GM19238 (cell line): ENCODE results near the gene ZP1.

Experiments used
- DNase-seq: peaks from one replicate; pipeline ENCODE4 v3.0.0; 2011; ENCODE audit warnings: low spot score; ENCODE audit not compliant: insufficient read length

The ZP1 gene

DNA sequence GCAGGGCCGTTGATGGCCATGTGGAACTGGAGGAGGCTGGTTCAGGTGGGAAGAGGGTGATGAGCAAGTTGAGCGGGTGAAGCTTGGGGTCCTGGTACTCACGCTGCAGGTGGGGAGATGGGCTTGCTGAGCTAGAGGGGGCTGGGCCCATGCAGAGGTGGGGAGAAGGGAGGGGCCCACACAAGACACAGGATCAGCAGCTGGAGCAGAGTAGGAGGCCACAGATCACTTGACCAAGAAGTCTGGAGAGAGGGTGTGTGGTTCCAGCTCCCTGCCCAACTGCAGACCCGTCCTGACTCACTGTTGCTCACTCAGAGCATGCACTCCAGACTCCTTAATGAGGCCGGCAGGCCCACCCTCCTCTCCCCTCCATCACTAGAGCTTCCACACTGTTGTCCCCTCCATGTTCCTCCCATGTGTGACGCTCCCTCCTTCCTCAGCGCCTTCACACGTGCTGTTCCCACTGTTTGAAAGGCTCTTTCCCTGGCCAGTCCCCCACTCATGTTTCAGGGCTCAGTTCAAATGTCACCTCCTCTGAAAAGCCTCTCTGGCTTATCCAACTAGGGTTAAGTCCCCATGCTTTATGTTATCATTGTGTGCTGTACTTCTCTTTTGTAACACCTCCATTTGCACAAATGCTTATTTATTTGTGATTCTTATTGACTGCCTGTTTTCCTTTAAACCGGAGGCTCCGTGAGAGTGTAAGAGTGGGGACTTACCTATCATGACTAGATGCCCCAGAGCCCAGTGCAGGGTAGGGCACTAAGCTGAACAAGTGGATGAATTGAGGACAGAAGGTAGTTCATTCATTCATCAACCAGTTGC lies 23.1 kb upstream of the ZP1 start:
- no peak for DNase-seq

DNA sequence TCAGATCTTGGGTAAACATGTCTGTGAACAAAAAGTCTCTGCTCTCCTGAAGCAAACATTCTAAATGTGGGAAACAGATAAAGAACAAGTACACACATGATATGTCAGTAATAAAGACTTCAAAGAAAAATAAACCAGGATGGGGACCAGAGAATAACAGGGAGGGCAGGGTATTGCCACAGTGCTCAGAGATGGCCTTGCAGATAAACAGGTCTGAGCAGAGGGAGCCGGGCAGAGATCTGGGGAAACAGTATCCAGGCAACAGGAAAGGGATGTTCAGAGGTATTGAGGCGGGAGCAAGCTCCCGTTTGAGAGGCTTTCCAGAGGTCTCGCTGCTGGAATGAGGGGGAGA lies 22.5 kb upstream of the ZP1 start:
- no peak for DNase-seq

DNA sequence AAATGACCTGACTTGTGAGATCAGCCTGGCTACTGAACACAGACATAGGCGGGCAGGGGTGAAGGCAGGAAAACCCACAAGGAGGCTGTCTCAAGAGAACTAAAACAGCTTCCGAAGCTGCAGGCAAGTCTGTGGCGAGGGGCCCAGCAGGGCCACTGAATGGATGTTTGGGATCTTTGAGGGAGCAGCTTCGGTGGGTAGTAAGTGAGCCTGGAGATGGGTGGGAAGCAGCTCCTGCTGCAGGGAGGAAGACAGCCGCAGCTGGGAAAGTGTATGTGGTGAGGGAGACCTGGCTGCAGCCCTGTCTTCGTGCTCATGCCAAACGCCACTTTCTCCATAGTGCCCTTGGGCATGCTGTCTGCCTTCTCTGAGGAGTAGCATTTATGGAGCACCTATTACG lies 22.0 kb upstream of the ZP1 start:
- DNase-seq, result no peak

DNA sequence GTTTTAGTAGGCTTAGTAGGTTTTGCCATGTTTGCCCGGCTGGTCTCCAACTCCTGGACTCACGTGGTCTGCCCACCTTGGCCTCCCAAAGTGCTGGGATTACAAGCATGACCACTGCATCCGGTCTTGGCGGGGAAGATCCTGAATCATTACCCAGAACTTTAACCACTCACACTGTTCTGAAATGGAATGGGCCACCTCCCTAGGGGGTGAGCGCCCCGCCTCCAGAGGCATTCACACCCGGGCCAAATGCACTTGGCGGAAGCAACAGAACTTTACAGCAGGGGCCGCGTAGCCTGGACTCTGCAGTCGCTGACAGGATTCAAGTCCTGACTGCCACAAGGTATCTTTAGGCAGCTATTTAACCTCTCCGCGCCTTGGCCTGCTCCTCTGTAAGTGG lies 20.1 kb upstream of the ZP1 start:
- DNase-seq, result no peak

DNA sequence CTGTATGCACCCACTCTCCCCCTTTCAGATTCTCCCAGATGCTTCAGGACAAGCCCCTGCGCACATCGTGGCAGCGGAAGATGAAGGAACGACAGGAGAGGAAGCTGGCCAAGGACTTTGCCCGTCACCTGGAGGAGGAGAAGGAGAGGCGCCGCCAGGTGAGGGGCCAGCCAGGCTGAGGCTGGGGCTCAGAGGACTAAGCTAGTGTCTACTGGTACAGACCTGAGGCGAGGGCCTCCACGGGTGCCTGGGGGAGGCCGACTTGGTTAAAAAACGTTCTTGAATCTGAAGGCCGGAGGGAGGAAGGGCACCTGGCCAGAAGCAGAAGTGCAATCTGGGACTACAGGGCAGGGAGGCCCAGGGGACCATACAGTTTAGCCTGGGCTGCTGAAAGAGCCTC lies 19.4 kb upstream of the ZP1 start:
- no peak for DNase-seq

DNA sequence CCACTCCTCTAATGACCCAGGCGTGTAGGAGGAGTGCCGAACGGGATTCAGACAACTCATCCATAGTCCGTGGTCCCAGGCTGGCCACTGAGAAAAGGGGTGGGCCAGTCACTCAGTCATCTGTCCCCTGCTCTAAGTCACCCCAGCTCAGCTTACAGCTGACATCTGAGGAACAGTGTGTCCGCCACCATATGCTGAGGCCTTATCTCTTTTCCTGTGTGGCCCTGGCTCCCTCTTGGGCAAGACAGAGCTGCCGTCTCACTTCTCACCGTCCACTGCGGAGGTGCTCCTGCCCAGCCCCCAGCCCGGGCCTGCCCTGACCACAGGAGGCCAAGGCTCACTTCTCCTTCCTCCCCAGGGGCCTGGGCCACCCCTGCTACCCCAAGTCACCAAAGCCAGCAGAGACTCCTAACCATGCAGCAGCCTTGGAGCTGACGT lies 18.6 kb upstream of the ZP1 start:
- no peak for DNase-seq

DNA sequence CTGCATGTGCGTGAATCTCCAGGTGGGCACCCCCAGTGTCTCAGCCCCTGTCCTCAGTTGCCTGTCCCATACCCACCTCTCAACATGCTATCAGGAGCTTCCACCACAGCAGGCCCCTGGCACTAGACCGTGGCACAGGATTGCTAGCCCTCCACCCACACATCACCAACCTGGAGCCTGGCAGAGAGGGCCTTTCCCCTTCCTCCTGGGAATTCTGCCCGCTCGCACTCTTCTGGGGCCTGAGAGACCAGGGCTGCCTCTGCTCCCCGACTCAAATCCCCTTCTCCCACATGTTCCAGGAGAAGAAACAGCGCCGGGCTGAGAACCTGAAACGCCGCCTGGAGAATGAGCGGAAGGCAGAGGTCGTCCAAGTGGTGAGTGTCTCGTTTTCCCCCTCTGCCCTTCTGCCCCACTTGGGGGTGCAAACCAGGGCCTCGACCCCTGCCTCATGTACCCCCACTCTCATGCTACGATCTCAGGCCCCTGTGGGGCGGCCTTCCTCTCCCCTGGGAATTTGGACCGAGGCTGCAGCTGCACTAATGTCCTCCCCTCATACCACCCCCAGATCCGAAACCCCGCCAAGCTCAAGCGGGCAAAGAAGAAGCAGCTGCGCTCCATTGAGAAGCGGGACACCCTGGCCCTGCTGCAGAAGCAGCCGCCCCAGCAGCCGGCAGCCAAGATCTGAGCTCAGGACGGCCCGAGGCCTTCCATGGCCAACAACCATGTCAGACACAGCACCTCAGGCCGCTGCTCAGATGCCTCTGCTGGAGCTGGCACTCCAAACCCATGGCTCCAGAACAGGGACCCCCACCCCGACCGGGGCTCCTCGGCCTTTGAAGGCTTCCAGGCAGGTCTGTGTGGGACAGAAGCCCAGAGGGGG lies 17.5 kb upstream of the ZP1 start:
- DNase-seq, result no peak

DNA sequence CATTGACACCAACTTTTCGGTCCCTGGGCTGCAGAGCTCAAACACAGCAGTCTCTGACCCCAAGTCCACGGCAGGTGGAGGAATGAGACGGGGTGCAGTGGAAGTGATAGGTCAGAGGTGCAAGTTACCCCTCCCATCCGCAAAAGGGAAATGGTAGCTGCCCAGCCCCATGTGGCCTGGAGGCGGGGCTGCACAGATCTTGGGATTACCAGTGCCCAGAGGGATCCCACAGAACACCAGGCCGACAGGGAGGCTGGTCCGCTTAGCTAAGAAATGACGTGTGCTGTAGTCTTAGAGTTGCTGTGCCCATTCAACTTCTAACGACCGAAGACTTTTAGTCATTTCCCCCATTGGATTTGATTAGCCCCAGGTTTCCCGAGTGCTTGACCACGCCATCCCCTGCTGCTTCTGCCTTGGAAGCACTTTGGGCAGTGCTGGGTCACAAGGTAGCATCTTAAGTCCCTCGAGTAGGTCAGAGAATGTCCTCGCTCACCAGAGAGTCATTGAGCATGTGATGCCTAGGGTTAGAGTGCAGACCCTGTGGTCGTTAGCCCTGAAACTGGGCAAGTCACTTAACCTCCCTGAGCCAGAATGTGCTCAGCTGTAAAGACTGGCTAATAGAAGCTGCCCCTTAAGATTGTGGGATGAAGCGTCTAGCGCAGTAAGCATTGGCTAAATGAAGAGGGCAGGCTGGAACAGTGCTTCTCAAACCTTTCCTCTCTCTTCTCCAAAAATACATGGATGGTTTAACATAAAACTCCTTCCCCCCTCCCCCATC lies 15.8 kb upstream of the ZP1 start:
- DNase-seq, result no peak

DNA sequence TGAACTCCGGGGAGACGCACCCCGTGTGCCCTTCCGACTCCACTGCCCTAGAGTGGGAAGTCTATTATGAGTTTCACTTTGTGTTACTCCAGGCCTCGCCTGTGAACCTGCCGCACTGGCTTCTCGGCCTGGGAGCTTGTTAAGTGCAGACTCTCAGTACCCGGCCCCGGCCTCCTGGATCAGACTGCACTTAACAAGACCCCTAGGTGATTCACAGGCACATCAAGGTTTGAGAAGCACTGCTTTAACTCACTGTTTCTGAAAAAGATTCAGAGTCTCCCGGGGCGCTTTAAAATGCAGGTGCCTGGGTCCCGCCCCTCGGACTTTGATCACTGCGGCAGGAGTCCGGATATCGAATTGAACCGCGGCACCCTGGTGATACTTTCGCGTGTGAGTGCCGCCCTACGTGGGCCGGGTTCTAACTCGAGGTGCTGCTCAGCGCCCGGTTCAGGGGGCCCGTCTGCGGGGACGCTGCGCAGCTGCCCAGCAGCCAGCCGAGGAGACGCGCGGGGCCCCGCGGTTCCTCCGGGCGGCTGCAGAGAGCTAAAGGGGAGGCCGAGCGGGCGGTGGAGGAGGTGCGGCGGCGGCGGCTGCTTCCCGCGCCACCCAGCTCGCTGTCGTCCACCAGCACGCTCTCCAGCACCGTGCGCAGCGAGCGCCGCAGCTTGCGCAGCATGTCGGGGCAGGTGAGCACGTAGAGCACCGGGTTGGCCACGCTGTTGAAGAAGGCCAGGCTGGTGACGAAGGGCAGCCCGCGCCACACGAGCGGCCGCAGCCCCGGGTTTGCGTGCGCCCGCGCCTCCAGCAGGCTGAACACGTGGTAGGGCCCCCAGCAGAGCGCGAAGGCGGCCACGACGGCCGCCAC lies 15.0 kb upstream of the ZP1 start:
- no peak for DNase-seq

DNA sequence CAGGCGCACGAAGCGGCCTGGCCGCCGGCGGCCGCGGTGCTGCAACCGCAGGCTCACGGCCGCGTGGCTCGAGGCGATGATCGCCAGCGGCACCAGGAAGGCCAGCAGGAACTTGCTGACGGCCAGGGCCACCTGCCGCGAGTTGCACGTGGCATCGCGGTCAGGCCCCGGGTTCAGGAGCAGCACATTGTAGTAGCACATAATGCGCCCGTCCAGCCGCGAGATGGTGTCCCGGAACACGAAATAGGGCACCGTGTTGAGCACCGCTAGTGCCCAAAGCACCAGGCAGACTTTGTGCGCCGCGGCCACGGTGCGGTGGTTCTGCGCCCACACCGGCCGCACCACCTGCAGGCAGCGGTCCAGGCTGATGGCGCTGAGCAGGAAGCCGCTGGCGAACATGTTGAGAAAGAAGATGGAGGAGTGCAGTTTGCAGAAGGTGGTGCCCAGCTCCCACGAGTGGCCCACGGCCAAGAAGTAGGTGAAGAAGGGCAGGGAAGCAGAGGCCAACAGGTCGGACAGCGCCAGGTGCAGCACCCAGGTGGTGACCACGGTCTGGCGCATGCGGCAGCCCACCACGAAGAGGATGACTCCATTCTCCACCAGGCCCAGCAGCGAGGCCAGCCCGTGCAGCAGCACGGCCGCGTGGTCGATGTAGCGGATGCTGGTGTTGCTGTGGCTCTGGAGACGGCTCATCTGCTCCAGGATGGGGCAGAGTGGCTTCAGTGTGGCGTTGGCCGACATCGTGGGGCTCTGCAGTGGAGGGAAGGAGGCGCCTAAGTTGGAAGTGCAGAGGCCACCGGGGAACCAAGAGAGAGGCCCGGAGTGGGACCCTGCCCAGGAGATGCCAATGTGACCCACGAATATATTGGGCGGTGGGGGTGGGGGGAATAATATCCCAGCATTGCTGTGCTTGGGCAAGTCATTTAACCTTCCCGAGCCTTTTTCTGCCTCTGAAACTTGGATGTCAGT lies 14.1 kb upstream of the ZP1 start:
- DNase-seq, result no peak

DNA sequence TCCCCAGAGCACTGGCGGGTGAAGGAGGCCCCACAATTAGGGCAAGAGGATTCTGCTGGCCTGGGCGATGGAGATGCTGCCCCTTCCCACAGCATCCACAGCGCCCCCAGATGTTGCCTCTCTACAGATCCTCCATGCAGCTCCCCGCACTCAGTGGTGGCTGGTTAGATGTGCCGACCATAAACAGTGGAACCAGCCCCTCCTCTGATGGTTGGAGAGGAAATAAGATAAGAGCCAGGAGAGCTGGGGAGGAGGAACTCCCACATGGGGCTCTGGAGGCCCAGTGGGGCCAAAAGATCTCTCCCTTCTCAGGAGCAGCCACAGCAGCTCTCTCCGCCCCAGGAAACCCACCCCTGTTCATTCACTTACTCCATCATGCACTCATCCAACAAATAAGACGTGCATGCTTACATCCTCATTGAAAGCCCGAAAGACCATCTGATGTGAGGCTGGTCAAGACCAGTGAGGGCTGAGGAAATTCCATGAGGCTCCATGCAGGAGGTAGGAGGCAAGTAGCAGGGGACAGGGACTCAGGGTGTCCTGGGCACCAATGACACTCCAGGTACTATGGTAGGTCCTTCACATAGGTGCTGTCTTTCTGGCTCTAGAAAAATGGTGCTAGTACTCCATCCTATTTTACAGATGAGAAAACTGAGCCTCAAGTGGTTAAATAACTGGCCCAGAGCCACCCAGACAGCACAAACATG lies 13.0 kb upstream of the ZP1 start:
- no peak for DNase-seq

DNA sequence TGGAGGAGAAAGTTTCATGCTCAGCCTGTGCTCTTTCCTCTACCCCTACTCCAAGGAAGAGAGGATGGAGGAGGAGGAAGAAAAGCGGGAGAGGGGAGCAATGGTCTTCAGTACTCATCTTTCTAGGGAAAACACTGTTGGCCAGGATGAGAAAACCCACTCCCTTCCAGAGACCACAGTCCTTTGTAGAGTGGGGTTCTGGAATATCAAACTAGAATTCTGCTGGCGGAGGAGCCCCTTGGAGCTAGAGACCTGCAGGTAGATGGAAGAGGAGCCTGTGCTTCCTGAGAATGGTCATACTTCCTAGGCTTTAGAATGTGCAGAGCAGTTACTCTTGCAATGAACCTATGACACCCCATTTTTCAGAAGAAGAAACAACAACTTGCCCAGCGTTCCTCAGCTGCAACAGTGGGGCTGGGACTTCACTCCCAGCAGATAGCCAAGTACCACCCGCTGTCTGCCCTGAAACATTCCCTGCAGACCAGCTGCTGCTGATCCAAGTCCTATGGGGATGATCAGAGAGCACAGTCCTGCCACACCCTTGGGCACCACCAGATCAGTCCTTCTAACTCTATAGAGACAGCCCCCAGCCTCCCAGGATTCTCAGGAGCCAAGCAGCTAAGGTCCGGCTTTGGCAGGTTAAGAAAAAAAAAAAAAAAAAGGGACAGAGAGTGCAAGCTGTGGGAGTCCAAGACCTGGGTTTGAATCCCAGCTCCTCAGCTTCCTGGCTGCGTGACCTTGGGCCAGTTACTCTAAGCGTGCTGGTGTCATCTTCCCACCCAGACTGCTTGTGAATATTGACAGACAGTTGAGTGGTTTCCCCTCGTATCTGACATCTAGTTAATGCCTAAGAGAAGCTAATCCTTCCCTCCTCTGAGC lies 12.3 kb upstream of the ZP1 start:
- no peak for DNase-seq

DNA sequence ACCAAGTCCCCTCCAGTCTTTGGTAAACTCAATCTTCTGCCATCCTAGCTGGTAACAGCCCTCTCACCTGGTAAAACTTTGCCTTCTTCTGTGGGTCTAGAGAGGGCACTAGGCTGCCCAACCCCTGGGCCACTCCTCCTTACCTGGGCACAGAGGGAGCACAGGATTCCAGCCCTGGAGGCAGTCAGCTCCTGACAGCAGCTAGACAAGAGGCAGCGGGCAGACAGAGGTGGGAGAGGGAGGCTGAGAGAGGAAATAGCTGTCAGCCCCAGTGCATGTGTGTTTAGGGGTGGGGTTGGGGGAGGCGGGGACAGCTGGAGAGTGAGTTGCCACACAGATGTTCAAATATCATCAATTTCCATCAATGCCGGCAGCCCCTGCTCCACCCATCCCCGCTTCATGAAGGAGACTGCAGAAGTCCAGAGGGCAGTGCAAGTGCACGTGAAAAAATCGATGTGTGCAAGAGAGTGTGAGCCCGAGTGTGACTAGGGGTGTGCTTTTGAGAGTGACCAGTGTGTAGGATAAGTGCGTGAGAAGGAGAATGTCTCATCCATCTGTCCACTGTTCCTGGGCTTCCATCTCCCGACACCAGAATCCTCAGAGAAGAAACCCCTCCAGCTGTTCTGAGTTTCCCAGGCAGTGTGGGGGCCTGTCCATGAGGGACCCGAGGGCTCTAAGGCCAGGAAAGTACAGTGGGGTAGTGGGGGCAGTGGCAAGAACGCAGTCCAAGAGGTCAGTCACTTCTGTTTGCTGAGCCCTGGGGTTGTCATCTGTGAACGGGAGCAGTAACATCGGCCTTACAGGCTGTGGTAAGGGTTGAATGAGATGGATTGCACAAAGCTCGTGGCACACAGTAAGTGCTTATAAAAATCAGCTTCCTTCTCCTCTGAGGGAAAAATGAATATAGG lies 11.4 kb upstream of the ZP1 start, which contains the start of gene PTGDR2:
TSS of gene PTGDR2 (minus strand) at position 225 of the 908 bp plus-strand sequence. CDS start 2,228 bp downstream, outside the sequence.
- DNase-seq, result no peak

DNA sequence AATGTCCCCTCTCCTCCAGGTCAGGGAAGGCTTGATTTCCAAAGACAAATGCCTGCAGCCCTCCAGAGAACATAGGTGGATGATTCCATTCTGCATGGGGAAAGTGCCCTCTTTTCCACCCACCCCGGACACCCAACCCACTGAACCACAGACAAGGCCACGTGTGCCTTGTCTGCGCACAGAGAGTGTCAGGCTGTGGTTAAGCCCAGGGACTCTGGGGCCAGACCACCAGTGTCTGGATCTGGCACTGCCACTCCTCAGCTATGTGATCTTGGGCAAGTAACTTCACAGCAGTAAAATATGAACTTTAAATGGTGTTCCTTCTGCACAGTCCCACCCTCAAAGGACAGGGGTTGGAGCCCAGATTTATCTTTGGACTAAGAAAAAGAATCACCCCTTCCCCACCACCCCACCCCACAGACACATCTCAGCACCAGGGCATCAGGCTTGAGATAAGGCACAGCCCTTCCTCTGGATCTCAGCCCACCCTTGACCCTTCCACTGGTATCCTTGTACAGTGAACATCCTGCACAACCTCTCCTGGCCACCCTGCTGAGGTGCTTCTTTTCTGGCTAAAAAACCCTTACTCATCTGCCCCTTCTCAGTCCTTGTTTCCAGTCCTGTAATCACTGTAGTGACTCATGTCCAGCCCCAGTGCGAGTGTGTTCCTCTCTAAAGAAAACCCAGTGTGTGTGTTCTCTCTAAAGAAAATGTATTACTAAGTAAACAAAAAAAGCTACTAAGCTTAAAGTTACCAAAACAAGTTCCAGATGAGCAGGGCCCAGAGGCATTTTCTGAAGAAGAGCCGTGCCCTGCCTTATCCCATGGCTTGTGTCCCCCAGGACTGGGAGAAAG lies 9.7 kb upstream of the ZP1 start:
- DNase-seq, result no peak

DNA sequence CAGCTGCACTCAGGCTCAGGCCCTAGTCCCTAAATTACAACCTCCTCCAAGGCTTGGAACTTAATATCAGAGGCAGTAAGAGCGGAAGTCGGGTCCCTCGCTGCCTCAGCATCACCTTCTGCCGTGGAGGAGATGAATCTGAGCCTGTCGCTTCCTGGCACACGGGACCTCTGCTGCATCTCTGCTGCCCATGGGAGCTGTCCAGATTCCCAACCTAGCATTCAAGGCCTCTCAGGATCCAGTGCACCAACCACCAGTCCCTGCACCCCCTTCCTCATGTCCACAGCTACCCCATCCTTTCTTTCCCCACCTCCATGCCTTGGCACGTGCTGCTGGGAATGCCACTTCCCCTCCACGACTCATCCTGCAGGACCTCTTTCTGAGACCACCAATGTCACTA lies 9.1 kb upstream of the ZP1 start:
- DNase-seq, result no peak
